ENCODE data around the gene ZFP57.
A peak's percentile ranks its signal among the peaks of the same experiment; 100 is the strongest.

The ZFP57 gene

GRCh38 chr6:29680904-29681303 lies at the start of gene ZFP57:
Gene ZFP57, minus strand, starts transcription at chr6:29681152. Its CDS starts 4,149 bp downstream, at chr6:29677003.
- DNase-seq (ENCODE audit: low read depth in 2 of 2): no peak

DNA sequence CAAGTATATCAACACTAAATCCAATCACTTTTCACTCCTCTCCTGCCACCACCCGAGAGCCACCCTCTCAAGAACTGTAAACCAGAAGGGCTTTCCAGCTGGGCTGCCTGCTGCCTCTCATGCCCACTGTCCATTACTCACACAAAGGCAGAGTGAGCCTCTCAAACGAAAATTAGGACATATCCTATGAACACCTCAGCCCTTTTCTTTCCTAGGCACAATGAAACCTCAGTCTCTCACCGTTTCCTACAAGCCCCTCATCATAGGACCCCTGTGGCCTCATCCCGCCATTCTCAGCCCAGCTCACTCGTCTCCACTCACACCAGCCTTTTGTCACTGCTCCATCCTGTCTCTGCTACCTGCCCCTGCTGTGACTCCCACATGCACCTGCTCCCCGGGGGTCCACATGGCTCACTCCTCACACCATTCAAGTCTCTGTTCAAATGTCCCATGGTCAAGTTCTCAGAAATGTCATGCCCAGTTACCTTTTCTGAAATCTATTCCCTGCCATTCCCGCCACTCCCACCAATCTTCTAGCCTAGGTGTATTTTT lies 49.7 kb upstream of the ZFP57 start:
- no peak for DNase-seq (ENCODE audit: low read depth in 2 of 2)

GRCh38 chr6:29729774-29730328 lies 48.9 kb upstream of the ZFP57 start:
- no peak for DNase-seq (ENCODE audit: low read depth in 2 of 2)

DNA sequence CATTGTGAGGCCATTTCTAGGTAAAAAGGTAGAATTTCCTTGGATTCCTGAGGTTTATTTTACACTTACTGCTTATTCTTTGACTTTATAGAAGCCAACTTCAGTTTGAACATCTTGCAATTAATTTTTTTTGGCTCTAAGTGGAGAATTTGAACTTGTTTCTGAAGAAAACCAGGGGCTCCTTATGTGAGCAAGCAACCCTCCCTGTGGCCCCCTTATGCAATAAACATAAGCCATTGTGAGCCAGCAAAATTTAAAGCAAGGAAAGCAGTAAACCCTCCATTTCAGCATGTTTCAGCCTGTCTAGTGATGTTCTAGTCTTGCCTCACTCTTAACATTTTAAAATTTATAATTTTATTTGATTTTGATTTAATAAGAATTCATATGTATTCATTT lies 47.9 kb upstream of the ZFP57 start:
- DNase-seq (ENCODE audit: low read depth in 2 of 2): no peak

GRCh38 chr6:29728173-29728874 lies 47.4 kb upstream of the ZFP57 start:
- no peak for DNase-seq (ENCODE audit: low read depth in 2 of 2)

DNA sequence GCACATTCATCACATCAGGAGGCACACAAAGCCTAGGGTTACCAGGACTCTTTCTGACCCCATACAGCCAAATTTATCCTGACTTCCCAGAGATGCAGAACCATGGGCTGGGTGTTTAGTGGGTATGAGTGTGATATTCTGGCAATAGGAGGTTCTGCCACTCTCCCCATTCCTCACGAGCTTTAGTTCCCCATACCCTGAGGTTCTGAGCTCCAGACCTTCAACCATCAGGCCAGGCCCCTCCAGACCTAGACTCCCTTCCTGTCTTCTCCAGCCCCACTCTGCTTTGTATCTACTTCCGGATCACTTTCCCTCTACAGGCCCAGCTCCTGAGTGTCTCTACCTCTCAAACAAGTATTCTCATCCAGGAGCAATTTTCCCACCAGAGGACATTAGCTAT lies 46.7 kb upstream of the ZFP57 start:
- no peak for DNase-seq (ENCODE audit: low read depth in 2 of 2)

GRCh38 chr6:29726571-29727194 lies 45.7 kb upstream of the ZFP57 start:
- DNase-seq (ENCODE audit: low read depth in 2 of 2): no peak

GRCh38 chr6:29726001-29726400 lies 45.0 kb upstream of the ZFP57 start:
- no peak for DNase-seq (ENCODE audit: low read depth in 2 of 2)

- DNase-seq (ENCODE audit: low read depth in 2 of 2): no peak
Observed at GRCh38 chr6:29724937-29725869, 44.3 kb upstream of the ZFP57 start.

GRCh38 chr6:29723666-29724588 lies 43.0 kb upstream of the ZFP57 start:
- peak; percentile 61 to 71 for DNase-seq (ENCODE audit: low read depth in 2 of 2)

DNA sequence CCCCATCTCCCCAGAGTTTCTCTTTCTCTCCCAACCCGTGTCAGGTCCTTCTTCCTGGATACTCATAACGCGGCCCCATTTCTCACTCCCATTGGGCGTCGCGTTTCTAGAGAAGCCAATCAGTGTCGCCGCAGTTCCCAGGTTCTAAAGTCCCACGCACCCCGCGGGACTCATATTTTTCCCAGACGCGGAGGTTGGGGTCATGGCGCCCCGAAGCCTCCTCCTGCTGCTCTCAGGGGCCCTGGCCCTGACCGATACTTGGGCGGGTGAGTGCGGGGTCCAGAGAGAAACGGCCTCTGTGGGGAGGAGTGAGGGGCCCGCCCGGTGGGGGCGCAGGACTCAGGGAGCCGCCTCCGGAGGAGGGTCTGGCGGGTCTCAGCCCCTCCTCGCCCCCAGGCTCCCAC lies 42.3 kb upstream of the ZFP57 start, which contains the start of gene HLA-F:
Gene HLA-F, plus strand, starts transcription at position 173 of the 404 bp plus-strand sequence. Its CDS starts 30 bp downstream, at position 203.
- peak in 1 of 2 donors; percentile 75 for DNase-seq (ENCODE audit: low read depth in 2 of 2)

DNA sequence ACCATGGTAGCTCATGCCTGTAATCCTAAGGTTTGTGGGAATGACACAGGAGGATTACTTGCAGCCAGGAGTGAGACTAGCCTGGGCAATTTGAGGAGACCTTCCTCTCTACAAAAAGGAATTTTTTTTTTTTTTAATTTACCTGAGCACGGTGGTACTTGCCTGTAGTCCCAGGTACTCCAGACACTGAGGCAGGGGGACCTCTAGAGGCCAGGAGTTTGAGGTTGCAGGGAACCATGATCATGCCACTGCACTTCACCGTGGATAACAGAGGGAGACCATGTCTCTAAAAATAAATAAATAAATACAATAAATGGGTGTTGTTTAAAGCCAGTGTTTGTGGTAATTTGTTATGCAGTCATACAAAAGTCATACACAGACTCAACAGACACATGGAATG lies 39.9 kb upstream of the ZFP57 start:
- no peak for DNase-seq (ENCODE audit: low read depth in 2 of 2)

DNA sequence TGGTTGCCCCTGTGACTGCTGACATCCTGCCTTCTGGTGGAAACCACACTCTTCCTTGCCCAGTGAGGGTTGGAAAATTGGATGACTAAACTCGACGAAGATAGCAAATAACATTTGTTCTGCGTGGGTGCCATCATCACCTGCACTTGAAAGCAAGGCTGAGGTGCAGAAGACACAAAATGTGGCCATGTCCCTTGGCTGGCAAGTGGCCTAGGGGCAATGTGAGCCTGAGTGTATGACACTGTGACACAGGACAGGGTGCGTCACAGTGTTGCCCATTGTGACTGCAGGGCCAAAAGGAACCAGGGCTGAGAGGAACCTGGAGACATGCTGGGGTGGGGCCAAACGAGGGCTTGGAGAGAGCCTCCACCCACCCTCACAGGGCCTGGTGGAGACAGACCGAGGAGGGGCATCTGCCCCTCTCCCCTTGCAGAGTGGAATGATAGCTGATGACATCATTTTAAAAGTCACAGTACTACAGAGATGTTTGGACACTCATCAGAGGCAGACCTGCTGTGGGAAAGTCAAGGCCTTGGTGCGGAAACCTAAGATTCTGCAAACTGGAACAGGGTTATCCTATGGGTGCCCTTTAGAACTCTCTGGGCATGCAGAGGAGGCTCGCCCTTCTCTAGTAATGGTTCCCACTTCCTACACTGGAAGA lies 29.5 kb upstream of the ZFP57 start:
- no peak for DNase-seq (ENCODE audit: low read depth in 2 of 2)

- no peak for DNase-seq (ENCODE audit: low read depth in 2 of 2)
Observed at GRCh38 chr6:29709188-29709587, 28.2 kb upstream of the ZFP57 start.

GRCh38 chr6:29708432-29709179 lies 27.7 kb upstream of the ZFP57 start:
- no peak for DNase-seq (ENCODE audit: low read depth in 2 of 2)

GRCh38 chr6:29705389-29706231 lies 24.7 kb upstream of the ZFP57 start:
- no peak for DNase-seq (ENCODE audit: low read depth in 2 of 2)

- DNase-seq (ENCODE audit: low read depth in 2 of 2): peak; percentile 30 to 49
Observed at GRCh38 chr6:29702519-29703103, 21.7 kb upstream of the ZFP57 start.
